K562 (cell line): ENCODE data around the gene CS. TPM values are rescaled to one million over a fixed set of nuclear protein-coding genes. Genes with fewer than 3 reads are reported as not detected.
A peak's percentile ranks its signal among the peaks of the same experiment; 100 is the strongest.

Source experiments
- JUND ChIP-seq, 2 experiments: IDR thresholded peaks; 2 replicates in 1 of 2; 3 replicates in 1 of 2; pipeline ENCODE4 v1.6.1; 2011; ENCODE audit warnings: borderline replicate concordance in 2 of 2, low read depth in 2 of 2, low read length in 2 of 2, improper control_type of control experiment in 1 of 2, missing biosample characterization in 1 of 2, missing genetic modification characterization in 1 of 2, missing genetic modification reagents in 1 of 2
- NFATC3 ChIP-seq: fragments of 450-650 bp; IDR thresholded peaks from 2 replicates; pipeline ENCODE4 v1.6.1; 2017; ENCODE audit warnings: mild to moderate bottlenecking
- POU5F1 ChIP-seq: fragments of 150-350 bp; IDR thresholded peaks from 2 replicates; pipeline ENCODE4 v1.6.1; 2014; ENCODE audit warnings: borderline replicate concordance, low read length, low read depth, mild to moderate bottlenecking; ENCODE audit not compliant: partially characterized antibody
- RBBP5 ChIP-seq: fragments of 200-600 bp; sonication (generic); IDR thresholded peaks from 2 replicates; pipeline ENCODE4 v1.6.1; 2012; ENCODE audit warnings: borderline replicate concordance, mild to moderate bottlenecking, low read length, control low read depth, inconsistent platforms; ENCODE audit not compliant: insufficient read depth, poor library complexity, severe bottlenecking
- RBM17 ChIP-seq: fragments of 200-400 bp; formaldehyde crosslinking; IDR thresholded peaks from 2 replicates; pipeline ENCODE4 v1.6.1; 2017; ENCODE audit warnings: low read depth, mild to moderate bottlenecking, low read length, borderline replicate concordance
- SP2 ChIP-seq: IDR thresholded peaks from 2 replicates; pipeline ENCODE4 v1.6.1; 2011; ENCODE audit warnings: mild to moderate bottlenecking, low read depth, low read length, moderate library complexity; ENCODE audit not compliant: poor library complexity, severe bottlenecking; ENCODE audit errors: extremely low read depth
- ZNF134 ChIP-seq: fragments of 250-450 bp; sonication (Bioruptor Pico); conservative IDR thresholded peaks from 2 replicates; pipeline ENCODE4 v1.4.0; 2020
- ZNF184 ChIP-seq: sonication (generic); formaldehyde crosslinking; IDR thresholded peaks from 2 replicates; pipeline ENCODE4 v1.5.0; 2020; ENCODE audit warnings: missing genetic modification reagents
- polyA plus RNA-seq, 8 experiments: library from polyadenylated mRNA; depleted of rRNA in 4 of 8; stranded (reverse) in 5 of 8; unstranded in 3 of 8; fragments of >200 nt; fragmentation: Nextera tagmentation in 2 of 8; fragmentation: Illumina TruSeq in 1 of 8; extraction: Ambion mirVana in 2 of 8; extraction: Trizol in 1 of 8; gene quantifications; 2 replicates each; pipeline versions ENCODE4 v1.2.1 to v1.2.3, GENCODE V29; 2011 to 2014; ENCODE audit warnings: inconsistent platforms in 1 of 8, missing spikeins in 1 of 8
- total RNA-seq, 7 experiments: library from RNA; depleted of rRNA in 6 of 7; stranded (reverse); fragments of >200 nt in 6 of 7; fragmentation: Illumina TruSeq in 2 of 7; extraction: Trizol in 2 of 7; gene quantifications; 2 replicates each; pipeline versions ENCODE4 v1.2.1 to v1.2.3, GENCODE V29; 2011 to 2021; ENCODE audit warnings: low replicate concordance in 1 of 7
- TF ChIP-seq, protein P1 (sequence below): fragments of 450-650 bp; IDR thresholded peaks from 2 replicates; pipeline ENCODE4 v1.6.1; 2016; ENCODE audit warnings: low read depth
- TF ChIP-seq, protein P2 (sequence below): sonication (generic); formaldehyde crosslinking; IDR thresholded peaks from 2 replicates; pipeline ENCODE4 v1.8.0; 2023; ENCODE audit warnings: mild to moderate bottlenecking, missing genetic modification reagents

Gene CS
- total and polyA plus RNA-seq, 9 of the 15 experiments (the other 6 are each of a cell fraction or from before 2014, with no cell fraction given): 99.9 to 390 (median 149) TPM

DNA sequence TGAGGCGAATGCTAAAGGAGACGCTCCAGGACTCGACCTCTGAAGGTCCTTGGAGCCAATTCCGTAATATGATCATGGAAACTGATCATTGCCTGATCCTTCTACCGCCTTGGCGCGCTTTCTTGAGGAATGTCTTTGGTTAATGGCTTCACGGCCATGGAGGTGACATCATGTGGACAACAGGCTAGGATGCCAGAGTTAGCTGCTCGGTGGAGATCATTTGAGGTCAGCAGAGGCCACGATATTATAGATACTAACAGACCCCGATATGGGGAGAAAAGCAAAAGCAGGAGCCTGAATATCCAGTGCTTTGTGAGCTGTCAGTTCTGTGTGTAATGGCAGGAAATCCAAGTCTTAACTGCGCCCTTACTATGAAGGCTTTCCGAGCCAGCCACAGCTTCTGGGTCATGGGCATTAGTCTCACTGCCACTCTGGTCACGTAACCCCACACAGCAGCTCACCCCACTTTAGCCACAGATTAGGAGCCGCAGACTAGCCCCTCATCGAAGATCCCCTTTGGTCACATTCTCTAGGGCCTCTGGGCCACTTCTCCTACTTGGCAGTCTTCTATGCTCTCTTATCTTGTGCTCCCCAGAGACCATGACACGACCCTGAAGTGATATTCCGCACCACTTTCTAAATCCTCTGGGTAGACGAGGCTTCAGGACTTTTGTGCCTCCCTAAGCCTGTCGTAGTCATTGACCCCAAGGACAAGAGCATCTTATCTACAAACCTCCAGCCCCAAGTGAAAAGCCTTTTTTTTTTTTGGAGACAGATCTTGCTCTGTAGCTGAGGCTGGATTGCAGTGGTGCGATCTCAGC is 724 bp upstream of the CS start (continued):
- TF ChIP-seq, protein P1, sequence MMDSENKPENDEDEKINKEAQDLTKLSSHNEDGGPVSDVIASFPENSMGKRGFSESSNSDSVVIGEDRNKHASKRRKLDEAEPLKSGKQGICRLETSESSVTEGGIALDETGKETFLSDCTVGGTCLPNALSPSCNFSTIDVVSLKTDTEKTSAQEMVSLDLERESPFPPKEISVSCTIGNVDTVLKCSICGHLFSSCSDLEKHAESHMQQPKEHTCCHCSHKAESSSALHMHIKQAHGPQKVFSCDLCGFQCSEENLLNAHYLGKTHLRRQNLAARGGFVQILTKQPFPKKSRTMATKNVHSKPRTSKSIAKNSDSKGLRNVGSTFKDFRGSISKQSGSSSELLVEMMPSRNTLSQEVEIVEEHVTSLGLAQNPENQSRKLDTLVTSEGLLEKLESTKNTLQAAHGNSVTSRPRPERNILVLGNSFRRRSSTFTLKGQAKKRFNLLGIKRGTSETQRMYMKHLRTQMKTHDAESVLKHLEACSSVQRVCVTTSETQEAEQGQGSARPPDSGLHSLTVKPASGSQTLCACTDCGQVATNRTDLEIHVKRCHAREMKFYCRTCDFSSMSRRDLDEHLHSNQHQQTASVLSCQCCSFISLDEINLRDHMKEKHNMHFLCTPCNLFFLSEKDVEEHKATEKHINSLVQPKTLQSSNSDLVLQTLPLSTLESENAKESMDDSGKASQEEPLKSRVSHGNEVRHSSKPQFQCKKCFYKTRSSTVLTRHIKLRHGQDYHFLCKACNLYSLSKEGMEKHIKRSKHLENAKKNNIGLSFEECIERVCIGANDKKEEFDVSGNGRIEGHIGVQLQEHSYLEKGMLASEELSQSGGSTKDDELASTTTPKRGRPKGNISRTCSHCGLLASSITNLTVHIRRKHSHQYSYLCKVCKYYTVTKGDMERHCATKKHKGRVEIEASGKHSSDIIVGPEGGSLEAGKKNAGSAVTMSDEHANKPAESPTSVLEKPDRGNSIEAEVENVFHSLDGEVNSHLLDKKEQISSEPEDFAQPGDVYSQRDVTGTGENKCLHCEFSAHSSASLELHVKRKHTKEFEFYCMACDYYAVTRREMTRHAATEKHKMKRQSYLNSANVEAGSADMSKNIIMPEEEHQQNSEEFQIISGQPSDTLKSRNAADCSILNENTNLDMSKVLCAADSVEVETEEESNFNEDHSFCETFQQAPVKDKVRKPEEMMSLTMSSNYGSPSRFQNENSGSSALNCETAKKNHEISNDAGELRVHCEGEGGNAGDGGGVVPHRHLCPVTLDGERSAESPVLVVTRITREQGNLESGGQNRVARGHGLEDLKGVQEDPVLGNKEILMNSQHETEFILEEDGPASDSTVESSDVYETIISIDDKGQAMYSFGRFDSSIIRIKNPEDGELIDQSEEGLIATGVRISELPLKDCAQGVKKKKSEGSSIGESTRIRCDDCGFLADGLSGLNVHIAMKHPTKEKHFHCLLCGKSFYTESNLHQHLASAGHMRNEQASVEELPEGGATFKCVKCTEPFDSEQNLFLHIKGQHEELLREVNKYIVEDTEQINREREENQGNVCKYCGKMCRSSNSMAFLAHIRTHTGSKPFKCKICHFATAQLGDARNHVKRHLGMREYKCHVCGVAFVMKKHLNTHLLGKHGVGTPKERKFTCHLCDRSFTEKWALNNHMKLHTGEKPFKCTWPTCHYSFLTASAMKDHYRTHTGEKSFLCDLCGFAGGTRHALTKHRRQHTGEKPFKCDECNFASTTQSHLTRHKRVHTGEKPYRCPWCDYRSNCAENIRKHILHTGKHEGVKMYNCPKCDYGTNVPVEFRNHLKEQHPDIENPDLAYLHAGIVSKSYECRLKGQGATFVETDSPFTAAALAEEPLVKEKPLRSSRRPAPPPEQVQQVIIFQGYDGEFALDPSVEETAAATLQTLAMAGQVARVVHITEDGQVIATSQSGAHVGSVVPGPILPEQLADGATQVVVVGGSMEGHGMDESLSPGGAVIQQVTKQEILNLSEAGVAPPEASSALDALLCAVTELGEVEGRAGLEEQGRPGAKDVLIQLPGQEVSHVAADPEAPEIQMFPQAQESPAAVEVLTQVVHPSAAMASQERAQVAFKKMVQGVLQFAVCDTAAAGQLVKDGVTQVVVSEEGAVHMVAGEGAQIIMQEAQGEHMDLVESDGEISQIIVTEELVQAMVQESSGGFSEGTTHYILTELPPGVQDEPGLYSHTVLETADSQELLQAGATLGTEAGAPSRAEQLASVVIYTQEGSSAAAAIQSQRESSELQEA: no peak
- no peak for TF ChIP-seq ZNF134 (CRISPR knock-in tag)
- TF ChIP-seq JUND (IDR thresholded peaks at IDR 0.05; ENCODE audit: borderline replicate concordance, low read depth, low read length): peak; percentile 59
- TF ChIP-seq JUND (tag; IDR thresholded peaks at IDR 0.05; ENCODE audit: borderline replicate concordance, low read depth, low read length): peak; percentile 46; the same call in 2 of the 3 replicates
- TF ChIP-seq, protein P2, sequence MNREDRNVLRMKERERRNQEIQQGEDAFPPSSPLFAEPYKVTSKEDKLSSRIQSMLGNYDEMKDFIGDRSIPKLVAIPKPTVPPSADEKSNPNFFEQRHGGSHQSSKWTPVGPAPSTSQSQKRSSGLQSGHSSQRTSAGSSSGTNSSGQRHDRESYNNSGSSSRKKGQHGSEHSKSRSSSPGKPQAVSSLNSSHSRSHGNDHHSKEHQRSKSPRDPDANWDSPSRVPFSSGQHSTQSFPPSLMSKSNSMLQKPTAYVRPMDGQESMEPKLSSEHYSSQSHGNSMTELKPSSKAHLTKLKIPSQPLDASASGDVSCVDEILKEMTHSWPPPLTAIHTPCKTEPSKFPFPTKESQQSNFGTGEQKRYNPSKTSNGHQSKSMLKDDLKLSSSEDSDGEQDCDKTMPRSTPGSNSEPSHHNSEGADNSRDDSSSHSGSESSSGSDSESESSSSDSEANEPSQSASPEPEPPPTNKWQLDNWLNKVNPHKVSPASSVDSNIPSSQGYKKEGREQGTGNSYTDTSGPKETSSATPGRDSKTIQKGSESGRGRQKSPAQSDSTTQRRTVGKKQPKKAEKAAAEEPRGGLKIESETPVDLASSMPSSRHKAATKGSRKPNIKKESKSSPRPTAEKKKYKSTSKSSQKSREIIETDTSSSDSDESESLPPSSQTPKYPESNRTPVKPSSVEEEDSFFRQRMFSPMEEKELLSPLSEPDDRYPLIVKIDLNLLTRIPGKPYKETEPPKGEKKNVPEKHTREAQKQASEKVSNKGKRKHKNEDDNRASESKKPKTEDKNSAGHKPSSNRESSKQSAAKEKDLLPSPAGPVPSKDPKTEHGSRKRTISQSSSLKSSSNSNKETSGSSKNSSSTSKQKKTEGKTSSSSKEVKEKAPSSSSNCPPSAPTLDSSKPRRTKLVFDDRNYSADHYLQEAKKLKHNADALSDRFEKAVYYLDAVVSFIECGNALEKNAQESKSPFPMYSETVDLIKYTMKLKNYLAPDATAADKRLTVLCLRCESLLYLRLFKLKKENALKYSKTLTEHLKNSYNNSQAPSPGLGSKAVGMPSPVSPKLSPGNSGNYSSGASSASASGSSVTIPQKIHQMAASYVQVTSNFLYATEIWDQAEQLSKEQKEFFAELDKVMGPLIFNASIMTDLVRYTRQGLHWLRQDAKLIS (CRISPR knock-in tag): no peak; the same call in 1 of the 2 replicates
- TF ChIP-seq ZNF184 (CRISPR knock-in tag): no peak
- no peak for TF ChIP-seq NFATC3
- no peak for TF ChIP-seq POU5F1
- no peak for TF ChIP-seq RBBP5
- no peak for TF ChIP-seq RBM17
- TF ChIP-seq SP2: no peak
